Activated B cell treated with CpG ODN at 0.5 μM for 24 hours (primary cell): Measurements from ENCODE around the gene CHST13. TPM values are rescaled to one million over a fixed set of nuclear protein-coding genes. Genes with fewer than 3 reads are reported as not detected.

Experiments used
- ATAC-seq: fragments of 200-7000 bp; cut with Tn5 transposase; one replicate; pipeline ENCODE4 v1.10.0; 2021; ENCODE audit warnings: low read depth, mild to moderate bottlenecking, moderate library complexity
- CTCF ChIA-PET: fragments of 350-600 bp; sonication (Branson Sonifier 250); formaldehyde crosslinking; loops from one replicate; lab custom pipeline; 2021; ENCODE audit warnings: antibody characterized with exemption; lab: Charles Lee
- POLR2A ChIA-PET: fragments of 350-600 bp; sonication (Branson Sonifier 250); formaldehyde crosslinking; loops from one replicate; lab custom pipeline; 2021; ENCODE audit warnings: antibody characterized with exemption; lab: Charles Lee
- DNase-seq: peaks from one replicate; pipeline ENCODE4 v3.0.0; 2022
- H3K27ac Mint-ChIP-seq: one replicate; pipeline ENCODE4 v1.8.0; 2020; ENCODE audit warnings: mixed read lengths
- H3K27me3 Mint-ChIP-seq: one replicate; pipeline ENCODE4 v1.8.0; 2021; ENCODE audit warnings: mixed read lengths
- H3K36me3 Mint-ChIP-seq: one replicate; pipeline ENCODE4 v1.8.0; 2021; ENCODE audit warnings: low read depth, mixed read lengths
- H3K4me1 Mint-ChIP-seq: one replicate; pipeline ENCODE4 v1.8.0; 2021; ENCODE audit warnings: mixed read lengths
- H3K4me3 Mint-ChIP-seq: one replicate; pipeline ENCODE4 v1.8.0; 2020; ENCODE audit warnings: mild to moderate bottlenecking, mixed read lengths
- H3K9me3 Mint-ChIP-seq: one replicate; pipeline ENCODE4 v1.8.0; 2020; ENCODE audit warnings: mixed read lengths
- intact Hi-C: fragments of 100-400 bp; cut with micrococcal nuclease; formaldehyde crosslinking; loops from one replicate; pipeline ENCODE4 v1.15.1; 2024
- total RNA-seq: library from RNA; stranded (reverse); gene quantifications from 2 replicates; pipeline ENCODE4 v1.2.3, GENCODE V29; 2022
- TF ChIP-seq, protein P1 (sequence below): fragments of 200-600 bp; IDR thresholded peaks from one replicate; pipeline ENCODE4 v1.8.0; 2022; ENCODE audit warnings: antibody characterized with exemption, mild to moderate bottlenecking

Gene CHST13
- total RNA-seq, 1 donor from 2014 or later = not detected

GRCh38 chr3:126481808-126482502 lies 42.0 kb upstream of the CHST13 start:
- ATAC-seq (no peak), DNase-seq (no peak)
- no peaks in the 10 kb centered on the region for H3K27me3 Mint-ChIP-seq
- ChIA-PET CTCF (interaction anchor here (0.8 kb wide), 1 partner anchor 10 kb away, joined by 3 read pairs; no protein-coding TSS in a partner anchor), POLR2A (no interaction called here)
- H3K36me3 Mint-ChIP-seq = no peaks in the 10 kb centered on the region
- H3K27ac Mint-ChIP-seq = no peak overlapping the region
- TF ChIP-seq, protein P1, sequence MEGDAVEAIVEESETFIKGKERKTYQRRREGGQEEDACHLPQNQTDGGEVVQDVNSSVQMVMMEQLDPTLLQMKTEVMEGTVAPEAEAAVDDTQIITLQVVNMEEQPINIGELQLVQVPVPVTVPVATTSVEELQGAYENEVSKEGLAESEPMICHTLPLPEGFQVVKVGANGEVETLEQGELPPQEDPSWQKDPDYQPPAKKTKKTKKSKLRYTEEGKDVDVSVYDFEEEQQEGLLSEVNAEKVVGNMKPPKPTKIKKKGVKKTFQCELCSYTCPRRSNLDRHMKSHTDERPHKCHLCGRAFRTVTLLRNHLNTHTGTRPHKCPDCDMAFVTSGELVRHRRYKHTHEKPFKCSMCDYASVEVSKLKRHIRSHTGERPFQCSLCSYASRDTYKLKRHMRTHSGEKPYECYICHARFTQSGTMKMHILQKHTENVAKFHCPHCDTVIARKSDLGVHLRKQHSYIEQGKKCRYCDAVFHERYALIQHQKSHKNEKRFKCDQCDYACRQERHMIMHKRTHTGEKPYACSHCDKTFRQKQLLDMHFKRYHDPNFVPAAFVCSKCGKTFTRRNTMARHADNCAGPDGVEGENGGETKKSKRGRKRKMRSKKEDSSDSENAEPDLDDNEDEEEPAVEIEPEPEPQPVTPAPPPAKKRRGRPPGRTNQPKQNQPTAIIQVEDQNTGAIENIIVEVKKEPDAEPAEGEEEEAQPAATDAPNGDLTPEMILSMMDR = no peak
- H3K9me3 Mint-ChIP-seq = no peaks in the 10 kb centered on the region
- intact Hi-C loops = no loop called here
- no peak overlapping the region for H3K4me3 Mint-ChIP-seq
- H3K4me1 Mint-ChIP-seq = peaks cover 4% of the 10 kb centered on the region

DNA sequence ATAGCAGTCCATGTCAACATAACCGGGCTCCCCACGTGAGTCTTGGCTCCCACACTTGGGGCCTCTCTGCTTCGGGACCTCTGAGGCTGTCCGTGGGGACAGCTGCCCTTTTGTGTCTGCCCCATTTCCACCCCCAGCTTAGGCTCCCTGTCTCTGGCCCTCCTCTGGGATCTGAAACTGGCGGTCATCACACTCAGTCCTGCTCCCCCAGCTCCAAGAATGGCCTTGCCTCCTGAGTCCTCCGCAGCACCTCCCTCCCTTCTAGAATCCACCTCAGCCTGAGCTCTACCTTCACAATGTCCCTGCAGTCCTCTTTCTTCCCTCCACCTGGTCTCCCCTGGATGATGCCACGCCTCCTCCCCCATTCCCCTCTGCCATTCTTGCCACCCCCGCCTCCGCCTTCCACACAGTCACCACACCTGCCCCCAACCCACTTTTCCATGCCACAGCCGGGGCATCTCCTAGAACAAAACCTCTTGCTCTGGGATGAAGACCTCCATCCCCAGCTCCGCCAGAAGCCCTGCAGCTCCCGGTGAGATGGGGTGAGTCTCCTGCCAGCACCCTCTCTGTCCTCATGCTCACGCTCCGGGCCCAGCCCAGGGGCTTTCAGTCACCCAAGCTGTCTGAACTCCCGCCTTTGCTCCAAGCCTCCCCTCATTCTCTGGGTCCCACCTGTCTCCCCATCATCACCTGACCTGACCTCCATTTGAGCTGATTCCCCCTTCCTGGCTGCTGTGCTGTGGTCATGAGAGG lies 41.3 kb upstream of the CHST13 start:
- TF ChIP-seq, protein P1 = no peak
- ChIA-PET CTCF (interaction anchor here (0.8 kb wide), 1 partner anchor 10 kb away, joined by 3 read pairs; no protein-coding TSS in a partner anchor), POLR2A (no interaction called here)
- H3K36me3 Mint-ChIP-seq = no peaks in the 10 kb centered on the region
- ATAC-seq (no peak), DNase-seq (no peak)
- H3K27me3 Mint-ChIP-seq = no peaks in the 10 kb centered on the region
- H3K9me3 Mint-ChIP-seq = no peaks in the 10 kb centered on the region
- no peak overlapping the region for H3K27ac Mint-ChIP-seq
- intact Hi-C loops = no loop called here
- peaks cover 5% of the 10 kb centered on the region for H3K4me1 Mint-ChIP-seq
- no peak overlapping the region for H3K4me3 Mint-ChIP-seq

DNA sequence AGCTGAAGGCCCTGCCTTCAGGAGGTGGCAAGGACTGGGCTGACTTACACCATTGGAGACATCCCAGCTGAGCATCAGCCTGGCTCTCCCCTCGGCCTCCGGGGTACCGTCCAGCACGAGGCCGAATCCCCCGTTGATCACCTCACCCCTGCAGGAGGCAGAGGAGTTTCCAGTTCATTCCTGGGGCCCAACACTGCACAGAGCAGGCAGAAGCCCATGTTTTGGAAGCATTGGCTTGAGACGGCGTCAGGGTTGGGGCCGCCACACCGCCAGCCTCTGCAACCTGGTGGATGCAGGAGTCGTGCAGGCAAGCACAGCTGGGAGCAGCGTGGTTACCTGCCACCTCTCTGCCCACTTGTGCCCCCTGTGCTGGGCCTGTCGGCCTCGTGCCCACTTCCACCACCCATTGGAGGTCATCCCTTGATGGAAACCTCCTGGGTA lies 40.6 kb upstream of the CHST13 start:
- no peaks in the 10 kb centered on the region for H3K9me3 Mint-ChIP-seq
- peaks cover 5% of the 10 kb centered on the region for H3K4me1 Mint-ChIP-seq
- TF ChIP-seq, protein P1 = no peak
- DNase-seq (no peak), ATAC-seq (no peak)
- H3K4me3 Mint-ChIP-seq = no peak overlapping the region
- H3K27ac Mint-ChIP-seq = no peak overlapping the region
- ChIA-PET CTCF (no interaction called here), POLR2A (no interaction called here)
- intact Hi-C loops = no loop called here
- no peaks in the 10 kb centered on the region for H3K27me3 Mint-ChIP-seq
- H3K36me3 Mint-ChIP-seq = no peaks in the 10 kb centered on the region

GRCh38 chr3:126484148-126484547 lies 39.8 kb upstream of the CHST13 start:
- Mint-ChIP-seq H3K27ac (no peak overlapping the region), H3K9me3 (no peaks in the 10 kb centered on the region)
- CTCF ChIA-PET = no interaction called here

GRCh38 chr3:126484662-126485061 lies 39.3 kb upstream of the CHST13 start:
- Mint-ChIP-seq H3K27ac (no peak overlapping the region), H3K27me3 (no peaks in the 10 kb centered on the region), H3K9me3 (no peaks in the 10 kb centered on the region), H3K36me3 (no peaks in the 10 kb centered on the region), H3K4me1 (peaks cover 5% of the 10 kb centered on the region), H3K4me3 (no peak overlapping the region)
- ChIA-PET POLR2A (no interaction called here), CTCF (no interaction called here)
- intact Hi-C loops = no loop called here
- TF ChIP-seq, protein P1 = no peak
- DNase-seq = no peak
- ATAC-seq = no peak

More at GRCh38 chr3:126484148-126484547, 39.8 kb upstream of the CHST13 start:
- intact Hi-C loops = no loop called here
- Mint-ChIP-seq H3K36me3 (no peaks in the 10 kb centered on the region), H3K4me3 (no peak overlapping the region), H3K4me1 (peaks cover 5% of the 10 kb centered on the region), H3K27me3 (no peaks in the 10 kb centered on the region)
- POLR2A ChIA-PET = no interaction called here
- no peak for ATAC-seq
- TF ChIP-seq, protein P1 = no peak
- DNase-seq = no peak
